ENCODE data around the gene TXNDC2. TPM values are rescaled to one million over a fixed set of nuclear protein-coding genes. Genes with fewer than 3 reads are reported as not detected.

The TXNDC2 gene
- total and polyA plus RNA-seq, 3 donors from 2014 or later, result 15.3 to 212 (median 30.5) TPM

GRCh38 chr18:9934274-9934673 is 48.5 kb downstream of the TXNDC2 start:
- peaks cover 5% of the 10 kb centered on the region for H3K4me1 ChIP-seq
- no peak for DNase-seq
- WGBS, 2 donors, result 87% methylated on average over 3 of the region's 3 CpGs
- TF ChIP-seq CTCF (IDR thresholded peaks at IDR 0.05), result no peak
- TF ChIP-seq POLR2A (IDR thresholded peaks at IDR 0.05), result no peak
- H3K9me3 ChIP-seq, result no peaks in the 10 kb centered on the region
- intact Hi-C loops (cut with DNase I; ENCODE audit: low total_unique reads), result no loop called here
- no peak overlapping the region for H3K4me3 ChIP-seq
- H3K27ac ChIP-seq, result no peak overlapping the region
- no peaks in the 10 kb centered on the region for H3K36me3 ChIP-seq (ENCODE audit: low read depth, missing control alignments)
- no peaks in the 10 kb centered on the region for H3K27me3 ChIP-seq

Small RNA genes lying within 50 kb of the gene (small RNA-seq; reads per million reads assigned to genes)
- 0 reads per million in 2 donors for gene RNA5SP449
- 2.8 to 3.8 reads per million in 2 donors for gene RNA5SP450

Other genes with a start within 250 kb of the TXNDC2 start
- gene RAB31, start 177.7 kb upstream of the TXNDC2 start, total RNA-seq, result 100 to 1,000 TPM in 1 of 2 donors, 10 to 100 TPM in 1; 75.9 to 110 TPM
- 81.5 TPM for gene RAB31, start 177.7 kb upstream of the TXNDC2 start, polyA plus RNA-seq (ENCODE audit: insufficient read depth, low read depth, low replicate concordance)
- 100 to 1,000 TPM; 177 to 224 TPM for gene VAPA, start 28.0 kb downstream of the TXNDC2 start, total RNA-seq
- 180 TPM for gene VAPA, start 28.0 kb downstream of the TXNDC2 start, polyA plus RNA-seq (ENCODE audit: insufficient read depth, low read depth, low replicate concordance)